Astrocyte (in vitro differentiated cells and primary cell): ENCODE data around the gene NKAIN2. TPM values are rescaled to one million over a fixed set of nuclear protein-coding genes. Genes with fewer than 3 reads are reported as not detected.

ENCODE experiments used
- DNase-seq: peaks from one replicate; pipeline ENCODE4 v3.0.0-alpha.2; 2010; ENCODE audit warnings: low read depth
- FAIRE-seq: peaks from 2 replicates; lab custom pipeline; 2011; peaks lifted over from hg19 to GRCh38; lab: Jason Lieb, UNC
- H2AFZ ChIP-seq: 2 replicates; pipeline ENCODE4 v1.6.0; 2012; ENCODE audit warnings: low read depth, low read length, inconsistent platforms
- H3K27ac ChIP-seq: 2 replicates; pipeline ENCODE4 v1.5.1; 2011; ENCODE audit warnings: low read depth, low read length, inconsistent platforms
- H3K27me3 ChIP-seq: 2 replicates; pipeline ENCODE4 v1.6.0; 2011; ENCODE audit warnings: low read length, inconsistent platforms; ENCODE audit not compliant: insufficient read depth
- H3K36me3 ChIP-seq: 2 replicates; pipeline ENCODE4 v1.5.1; 2011; ENCODE audit warnings: low read length, inconsistent platforms; ENCODE audit not compliant: insufficient read depth
- H3K4me1 ChIP-seq: 2 replicates; pipeline ENCODE4 v1.5.1; 2011; ENCODE audit warnings: low read length, inconsistent platforms; ENCODE audit not compliant: insufficient read depth
- H3K4me2 ChIP-seq: 2 replicates; pipeline ENCODE4 v1.6.0; 2012; ENCODE audit warnings: low read length, inconsistent platforms
- H3K4me3 ChIP-seq: 2 replicates; pipeline ENCODE4 v1.5.1; 2011; ENCODE audit warnings: low read depth, mild to moderate bottlenecking, low read length, inconsistent platforms; ENCODE audit not compliant: insufficient read depth
- H3K79me2 ChIP-seq: 2 replicates; pipeline ENCODE4 v1.6.0; 2012; ENCODE audit warnings: mild to moderate bottlenecking, low read length, inconsistent platforms; ENCODE audit not compliant: insufficient read depth
- H3K9ac ChIP-seq: 2 replicates; pipeline ENCODE4 v1.6.0; 2012; ENCODE audit warnings: mild to moderate bottlenecking, low read length, inconsistent platforms
- H3K9me3 ChIP-seq: 2 replicates; pipeline ENCODE4 v1.5.1; 2012; ENCODE audit warnings: low read depth, mild to moderate bottlenecking, low read length, inconsistent platforms; ENCODE audit not compliant: insufficient read depth
- H4K20me1 ChIP-seq: 2 replicates; pipeline ENCODE4 v1.6.0; 2012; ENCODE audit warnings: low read length, inconsistent platforms; ENCODE audit not compliant: insufficient read depth
- H3K27ac Mint-ChIP-seq: one replicate; pipeline ENCODE4 v1.8.0; 2021; ENCODE audit warnings: mild to moderate bottlenecking, mixed read lengths; ENCODE audit not compliant: unreplicated experiment
- H3K27me3 Mint-ChIP-seq: one replicate; pipeline ENCODE4 v1.8.0; 2021; ENCODE audit warnings: low read depth, mixed read lengths; ENCODE audit not compliant: unreplicated experiment
- H3K36me3 Mint-ChIP-seq: one replicate; pipeline ENCODE4 v1.8.0; 2021; ENCODE audit warnings: low read depth, mixed read lengths; ENCODE audit not compliant: unreplicated experiment
- H3K4me1 Mint-ChIP-seq: one replicate; pipeline ENCODE4 v1.8.0; 2021; ENCODE audit warnings: low read depth, mixed read lengths; ENCODE audit not compliant: unreplicated experiment
- H3K4me3 Mint-ChIP-seq: one replicate; pipeline ENCODE4 v1.8.0; 2021; ENCODE audit warnings: mild to moderate bottlenecking, moderate library complexity, mixed read lengths; ENCODE audit not compliant: unreplicated experiment
- H3K9me3 Mint-ChIP-seq: one replicate; pipeline ENCODE4 v1.8.0; 2021; ENCODE audit warnings: mild to moderate bottlenecking, mixed read lengths; ENCODE audit not compliant: unreplicated experiment
- EZH2 ChIP-seq: IDR thresholded peaks from 2 replicates; pipeline ENCODE4 v1.6.1; 2012; ENCODE audit warnings: mild to moderate bottlenecking, low read length, inconsistent platforms; ENCODE audit not compliant: insufficient read depth
- total RNA-seq: library from RNA; stranded (reverse); gene quantifications from 2 replicates; pipeline ENCODE4 v1.2.1, GENCODE V29; 2021
- TF ChIP-seq, protein P1 (sequence below): IDR thresholded peaks from 2 replicates; pipeline ENCODE4 v1.5.1; 2011; ENCODE audit warnings: low read depth, mild to moderate bottlenecking, inconsistent platforms, low read length, moderate library complexity; ENCODE audit not compliant: insufficient read depth

The NKAIN2 gene
- total RNA-seq, 1 donor from 2014 or later, result 0.07 TPM

DNA sequence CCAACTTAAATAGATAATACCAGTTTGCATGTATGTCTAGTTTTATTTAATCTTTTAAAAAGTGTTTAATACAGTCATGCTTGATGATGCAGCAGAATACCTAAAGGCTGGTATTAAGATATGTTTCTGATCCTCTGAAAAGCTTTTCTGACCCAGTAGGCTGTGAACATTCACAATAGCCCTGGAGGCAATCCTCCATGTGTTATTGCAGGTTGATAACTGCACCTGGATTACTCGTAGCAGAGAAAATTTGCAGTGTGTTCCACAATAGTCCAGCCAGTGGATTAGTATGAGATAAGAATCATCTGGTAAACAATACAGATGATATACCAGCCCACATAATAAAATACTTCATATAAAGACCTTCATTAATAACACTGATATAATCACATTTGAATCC, 979.7 kb downstream of the NKAIN2 start:
- H3K79me2 ChIP-seq, result no peaks in the 10 kb centered on the region
- H3K27me3 ChIP-seq, result no peaks in the 10 kb centered on the region
- no peak overlapping the region for H3K27ac ChIP-seq
- no peaks in the 10 kb centered on the region for H3K36me3 ChIP-seq
- H3K4me3 Mint-ChIP-seq, result no peak overlapping the region
- peaks cover 5% of the 10 kb centered on the region for H3K9me3 Mint-ChIP-seq
- no peak overlapping the region for H3K4me3 ChIP-seq
- no peaks in the 10 kb centered on the region for H3K36me3 Mint-ChIP-seq
- DNase-seq, result no peak
- no peaks in the 10 kb centered on the region for H3K4me1 Mint-ChIP-seq
- no peak overlapping the region for H3K4me2 ChIP-seq
- no peaks in the 10 kb centered on the region for H3K9me3 ChIP-seq
- H3K9ac ChIP-seq, result no peak overlapping the region
- FAIRE-seq, result no peak
- no peak overlapping the region for H2AFZ ChIP-seq
- H3K27me3 Mint-ChIP-seq, result no peaks in the 10 kb centered on the region
- no peak overlapping the region for H3K27ac Mint-ChIP-seq
- TF ChIP-seq EZH2, result no peak
- TF ChIP-seq, protein P1, sequence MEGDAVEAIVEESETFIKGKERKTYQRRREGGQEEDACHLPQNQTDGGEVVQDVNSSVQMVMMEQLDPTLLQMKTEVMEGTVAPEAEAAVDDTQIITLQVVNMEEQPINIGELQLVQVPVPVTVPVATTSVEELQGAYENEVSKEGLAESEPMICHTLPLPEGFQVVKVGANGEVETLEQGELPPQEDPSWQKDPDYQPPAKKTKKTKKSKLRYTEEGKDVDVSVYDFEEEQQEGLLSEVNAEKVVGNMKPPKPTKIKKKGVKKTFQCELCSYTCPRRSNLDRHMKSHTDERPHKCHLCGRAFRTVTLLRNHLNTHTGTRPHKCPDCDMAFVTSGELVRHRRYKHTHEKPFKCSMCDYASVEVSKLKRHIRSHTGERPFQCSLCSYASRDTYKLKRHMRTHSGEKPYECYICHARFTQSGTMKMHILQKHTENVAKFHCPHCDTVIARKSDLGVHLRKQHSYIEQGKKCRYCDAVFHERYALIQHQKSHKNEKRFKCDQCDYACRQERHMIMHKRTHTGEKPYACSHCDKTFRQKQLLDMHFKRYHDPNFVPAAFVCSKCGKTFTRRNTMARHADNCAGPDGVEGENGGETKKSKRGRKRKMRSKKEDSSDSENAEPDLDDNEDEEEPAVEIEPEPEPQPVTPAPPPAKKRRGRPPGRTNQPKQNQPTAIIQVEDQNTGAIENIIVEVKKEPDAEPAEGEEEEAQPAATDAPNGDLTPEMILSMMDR, result no peak
- no peaks in the 10 kb centered on the region for H3K4me1 ChIP-seq
- H4K20me1 ChIP-seq, result no peaks in the 10 kb centered on the region

DNA sequence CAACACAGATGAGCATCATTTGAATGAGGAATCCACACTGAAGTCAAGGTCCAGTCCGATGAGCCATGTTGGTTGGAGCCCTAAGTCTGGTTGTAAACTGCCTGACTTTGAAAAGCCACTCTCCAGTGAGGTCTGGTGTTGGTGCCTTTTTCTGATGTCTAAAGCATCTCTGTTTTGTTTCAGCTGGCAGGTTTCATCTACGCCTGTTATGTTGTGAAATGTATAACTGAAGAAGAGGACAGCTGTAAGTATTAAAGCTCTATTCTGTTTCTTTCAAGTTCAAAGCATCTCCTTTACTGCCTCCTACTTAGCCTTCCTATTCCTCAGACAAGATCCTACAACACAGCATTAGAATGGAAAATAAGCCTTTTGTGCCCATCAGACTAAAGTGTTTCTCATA, 987.5 kb downstream of the NKAIN2 start:
- no peak for TF ChIP-seq EZH2
- TF ChIP-seq, protein P1, result no peak
- Mint-ChIP-seq H3K36me3 (no peaks in the 10 kb centered on the region), H3K4me3 (no peak overlapping the region), H3K4me1 (no peaks in the 10 kb centered on the region), H3K27ac (no peak overlapping the region), H3K27me3 (peaks cover 2% of the 10 kb centered on the region), H3K9me3 (peaks cover 5% of the 10 kb centered on the region)
- no peaks in the 10 kb centered on the region for H3K27me3 ChIP-seq
- no peak overlapping the region for H3K4me2 ChIP-seq
- no peaks in the 10 kb centered on the region for H3K79me2 ChIP-seq
- H3K36me3 ChIP-seq, result no peaks in the 10 kb centered on the region
- no peaks in the 10 kb centered on the region for H3K4me1 ChIP-seq
- no peak overlapping the region for H2AFZ ChIP-seq
- H4K20me1 ChIP-seq, result no peaks in the 10 kb centered on the region
- H3K9ac ChIP-seq, result no peak overlapping the region
- DNase-seq, result no peak
- H3K9me3 ChIP-seq, result no peaks in the 10 kb centered on the region
- FAIRE-seq, result no peak
- H3K27ac ChIP-seq, result no peak overlapping the region
- H3K4me3 ChIP-seq, result no peak overlapping the region

DNA sequence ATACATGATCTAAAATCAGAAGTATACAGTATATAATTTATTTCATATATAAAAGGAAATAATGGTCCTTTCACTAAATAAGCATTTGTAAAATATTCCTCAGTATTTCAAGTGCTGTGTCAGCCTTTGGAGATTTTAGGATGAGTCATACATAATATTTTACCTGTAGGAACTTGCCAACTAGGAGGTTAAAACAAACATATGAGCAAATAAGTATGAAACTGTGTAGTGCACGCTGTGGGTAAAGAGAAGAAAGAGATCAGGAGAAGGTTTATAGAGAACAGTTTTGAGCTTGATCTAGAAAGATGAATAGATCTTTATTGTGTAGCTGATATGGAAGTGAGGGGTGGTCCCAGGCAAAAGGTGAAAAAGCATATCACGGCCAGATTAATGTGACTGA, 988.7 kb downstream of the NKAIN2 start:
- peaks cover 2% of the 10 kb centered on the region for H3K27me3 Mint-ChIP-seq

More for the DNA sequence above, 988.7 kb downstream of the NKAIN2 start:
- FAIRE-seq (no peak), DNase-seq (no peak)
- Histone ChIP-seq H3K4me1 (peaks cover 6% of the 10 kb centered on the region), H2AFZ (no peak overlapping the region), H3K4me2 (no peak overlapping the region), H3K79me2 (no peaks in the 10 kb centered on the region), H3K27ac (no peak overlapping the region), H4K20me1 (no peaks in the 10 kb centered on the region), H3K36me3 (no peaks in the 10 kb centered on the region), H3K9me3 (no peaks in the 10 kb centered on the region), H3K4me3 (no peak overlapping the region), H3K9ac (no peak overlapping the region), H3K27me3 (no peaks in the 10 kb centered on the region)
- H3K9me3 Mint-ChIP-seq, result peaks cover 5% of the 10 kb centered on the region
- H3K4me1 Mint-ChIP-seq, result no peaks in the 10 kb centered on the region
- no peak overlapping the region for H3K27ac Mint-ChIP-seq
- H3K36me3 Mint-ChIP-seq, result no peaks in the 10 kb centered on the region
- no peak for TF ChIP-seq EZH2
- TF ChIP-seq, protein P1, result no peak
- no peak overlapping the region for H3K4me3 Mint-ChIP-seq
